Measurements from ENCODE around the gene CA10. TPM values are rescaled to one million over a fixed set of nuclear protein-coding genes. Genes with fewer than 3 reads are reported as not detected.

CA10 gene
- total and polyA plus RNA-seq, 2 donors (not counting 1 experiment from before 2014, with no cell fraction given), result not detected

GRCh38 chr17:52124561-52124960 lies 34.0 kb downstream of the CA10 start:
- H3K4me1 Mint-ChIP-seq, result no peaks in the 10 kb centered on the region
- H3K4me3 ChIP-seq (ENCODE audit: control extremely low read depth in 1 of 5, extremely low read depth in 1 of 5, insufficient read depth in 1 of 5, low read depth in 2 of 5, low read length in 4 of 5), result no peak overlapping the region
- DNase-seq, result no peak
- H3K4me3 Mint-ChIP-seq, result no peak overlapping the region
- no peak overlapping the region for H2AFZ ChIP-seq (ENCODE audit: insufficient read depth, low read depth, low read length, poor library complexity, severe bottlenecking)
- H4K20me1 ChIP-seq (ENCODE audit: control insufficient read depth, insufficient read depth, low read length, poor library complexity, severe bottlenecking), result no peaks in the 10 kb centered on the region
- no peak overlapping the region for H3K27ac Mint-ChIP-seq
- no peaks in the 10 kb centered on the region for H3K9me3 Mint-ChIP-seq (ENCODE audit: insufficient read depth)
- ChIA-PET POLR2A (no interaction called here), CTCF (no interaction called here)
- H3K27me3 ChIP-seq (replicated peaks in 1 of 4; ENCODE audit: control extremely low read depth in 1 of 4, control insufficient read depth in 3 of 4, insufficient read depth in 4 of 4, low read length in 3 of 4), result no peaks in the 10 kb centered on the region
- no peaks in the 10 kb centered on the region for H3K4me1 ChIP-seq (ENCODE audit: control insufficient read depth in 2 of 2, insufficient read depth in 2 of 2, low read length in 2 of 2)
- no peaks in the 10 kb centered on the region for H3K36me3 ChIP-seq (replicated peaks in 1 of 2; ENCODE audit: control extremely low read depth in 1 of 2, control insufficient read depth in 1 of 2, extremely low read depth in 1 of 2, insufficient read depth in 2 of 2, low read length in 1 of 2)
- intact Hi-C loops (cut with micrococcal nuclease), result no loop called here
- peaks cover 0 to 3% (median 0%) of the 10 kb centered on the region in 3 donors for H3K9me3 ChIP-seq (ENCODE audit: control extremely low read depth in 1 of 3, control insufficient read depth in 2 of 3, insufficient read depth in 1 of 3, low read length in 2 of 3)
- H3K27ac ChIP-seq (ENCODE audit: low read length in 2 of 2), result no peak overlapping the region
- H3K79me2 ChIP-seq (ENCODE audit: control insufficient read depth, insufficient read depth, low read length), result no peaks in the 10 kb centered on the region
- TF ChIP-seq EZH2 (IDR thresholded peaks at IDR 0.05; ENCODE audit: borderline replicate concordance, insufficient read depth, low read depth, low read length, poor library complexity, severe bottlenecking), result no peak
- TF ChIP-seq, protein P1, sequence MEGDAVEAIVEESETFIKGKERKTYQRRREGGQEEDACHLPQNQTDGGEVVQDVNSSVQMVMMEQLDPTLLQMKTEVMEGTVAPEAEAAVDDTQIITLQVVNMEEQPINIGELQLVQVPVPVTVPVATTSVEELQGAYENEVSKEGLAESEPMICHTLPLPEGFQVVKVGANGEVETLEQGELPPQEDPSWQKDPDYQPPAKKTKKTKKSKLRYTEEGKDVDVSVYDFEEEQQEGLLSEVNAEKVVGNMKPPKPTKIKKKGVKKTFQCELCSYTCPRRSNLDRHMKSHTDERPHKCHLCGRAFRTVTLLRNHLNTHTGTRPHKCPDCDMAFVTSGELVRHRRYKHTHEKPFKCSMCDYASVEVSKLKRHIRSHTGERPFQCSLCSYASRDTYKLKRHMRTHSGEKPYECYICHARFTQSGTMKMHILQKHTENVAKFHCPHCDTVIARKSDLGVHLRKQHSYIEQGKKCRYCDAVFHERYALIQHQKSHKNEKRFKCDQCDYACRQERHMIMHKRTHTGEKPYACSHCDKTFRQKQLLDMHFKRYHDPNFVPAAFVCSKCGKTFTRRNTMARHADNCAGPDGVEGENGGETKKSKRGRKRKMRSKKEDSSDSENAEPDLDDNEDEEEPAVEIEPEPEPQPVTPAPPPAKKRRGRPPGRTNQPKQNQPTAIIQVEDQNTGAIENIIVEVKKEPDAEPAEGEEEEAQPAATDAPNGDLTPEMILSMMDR (IDR thresholded peaks at IDR 0.05), result no peak
- no peak for ATAC-seq (ENCODE audit: low read depth)
- H3K27me3 Mint-ChIP-seq, result no peaks in the 10 kb centered on the region
- no peak overlapping the region for H3K4me2 ChIP-seq (replicated peaks; ENCODE audit: low read depth, low read length, poor library complexity, severe bottlenecking)
- H3K9ac ChIP-seq (ENCODE audit: low read length), result no peak overlapping the region

DNA sequence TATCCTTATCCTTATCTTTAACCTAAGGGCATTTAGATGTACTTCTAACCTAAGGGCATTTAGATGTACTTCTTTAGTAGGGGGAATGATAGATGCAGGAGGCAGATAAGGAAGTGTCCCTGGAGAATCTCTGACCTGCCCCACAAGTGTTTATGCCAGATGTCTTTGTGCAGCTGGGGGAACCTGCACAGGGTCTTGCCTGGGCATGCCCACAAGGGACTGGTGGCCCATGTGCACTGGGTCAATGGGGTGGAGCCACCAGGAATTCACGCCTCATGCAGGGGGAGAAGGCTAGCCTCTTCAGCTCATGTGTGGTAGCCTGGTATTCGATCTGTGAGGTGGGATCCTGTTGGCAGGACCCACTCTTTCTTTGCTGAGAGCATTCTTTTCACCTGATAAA lies 38.0 kb downstream of the CA10 start:
- Mint-ChIP-seq H3K4me3 (no peak overlapping the region), H3K27me3 (no peaks in the 10 kb centered on the region), H3K4me1 (no peaks in the 10 kb centered on the region), H3K27ac (no peak overlapping the region), H3K9me3 (ENCODE audit: insufficient read depth) (no peaks in the 10 kb centered on the region)
- intact Hi-C loops (cut with micrococcal nuclease), result no loop called here
- DNase-seq, result no peak
- ATAC-seq (ENCODE audit: low read depth), result no peak
- no peaks in the 10 kb centered on the region for H4K20me1 ChIP-seq (ENCODE audit: control insufficient read depth, insufficient read depth, low read length, poor library complexity, severe bottlenecking)
- no peak overlapping the region for H3K4me2 ChIP-seq (replicated peaks; ENCODE audit: low read depth, low read length, poor library complexity, severe bottlenecking)
- no peak overlapping the region for H3K4me3 ChIP-seq (ENCODE audit: control extremely low read depth in 1 of 5, extremely low read depth in 1 of 5, insufficient read depth in 1 of 5, low read depth in 2 of 5, low read length in 4 of 5)
- TF ChIP-seq, protein P1 (IDR thresholded peaks at IDR 0.05), result no peak
- no peak for TF ChIP-seq EZH2 (IDR thresholded peaks at IDR 0.05; ENCODE audit: borderline replicate concordance, insufficient read depth, low read depth, low read length, poor library complexity, severe bottlenecking)
- no peaks in the 10 kb centered on the region for H3K27me3 ChIP-seq (replicated peaks in 1 of 4; ENCODE audit: control extremely low read depth in 1 of 4, control insufficient read depth in 3 of 4, insufficient read depth in 4 of 4, low read length in 3 of 4)
- peaks cover 0 to 5% (median 0%) of the 10 kb centered on the region in 3 donors for H3K9me3 ChIP-seq (ENCODE audit: control extremely low read depth in 1 of 3, control insufficient read depth in 2 of 3, insufficient read depth in 1 of 3, low read length in 2 of 3)
- H2AFZ ChIP-seq (ENCODE audit: insufficient read depth, low read depth, low read length, poor library complexity, severe bottlenecking), result no peak overlapping the region
- H3K36me3 ChIP-seq (replicated peaks in 1 of 2; ENCODE audit: control extremely low read depth in 1 of 2, control insufficient read depth in 1 of 2, extremely low read depth in 1 of 2, insufficient read depth in 2 of 2, low read length in 1 of 2), result no peaks in the 10 kb centered on the region
- 83% methylated on average over 1 of the region's 2 CpGs for WGBS (ENCODE audit: insufficient coverage)
- ChIA-PET POLR2A (no interaction called here), CTCF (no interaction called here)
- no peaks in the 10 kb centered on the region for H3K79me2 ChIP-seq (ENCODE audit: control insufficient read depth, insufficient read depth, low read length)
- no peak overlapping the region for H3K9ac ChIP-seq (ENCODE audit: low read length)
- no peaks in the 10 kb centered on the region for H3K4me1 ChIP-seq (ENCODE audit: control insufficient read depth in 2 of 2, insufficient read depth in 2 of 2, low read length in 2 of 2)
- no peak overlapping the region for H3K27ac ChIP-seq (ENCODE audit: low read length in 2 of 2)
